Endometrial microvascular endothelial cells (primary cell): ENCODE measurements around the gene ZNG1B. TPM values are rescaled to one million over a fixed set of nuclear protein-coding genes. Genes with fewer than 3 reads are reported as not detected.
"Not testable (repeated sequence)": the region's sequence is repeated elsewhere in the genome, so short reads cannot be mapped to it uniquely, and the experiment has no call there.

Experiments
- in situ Hi-C: cut with HindIII; loops from 2 replicates; pipeline ENCODE4 v1.10.0; 2017; ENCODE audit warnings: low sequenced_read_pairs, low pct_unique_long_range_greater_than_20kb; ENCODE audit errors: inconsistent ontology term
- total RNA-seq: library from RNA; depleted of rRNA; stranded (reverse); fragments of >200 nt; gene quantifications from one replicate; pipeline ENCODE4 v1.2.3, GENCODE V29; 2015; ENCODE audit errors: inconsistent ontology term

Gene ZNG1B
- total RNA-seq, 1 donor from 2014 or later, result 23.0 TPM

- in situ Hi-C loops, result not testable (repeated sequence)
These were observed 65.0 kb downstream of the ZNG1B start for GRCh38 chr2:113502216-113503093.

- in situ Hi-C loops, result not testable (repeated sequence)
These were observed 65.9 kb downstream of the ZNG1B start for GRCh38 chr2:113503094-113504042.

GRCh38 chr2:113504081-113504480 lies 66.6 kb downstream of the ZNG1B start:
- in situ Hi-C loops, result not testable (repeated sequence)

GRCh38 chr2:113507394-113508140 lies 70.1 kb downstream of the ZNG1B start:
- in situ Hi-C loops, result not testable (repeated sequence)

GRCh38 chr2:113508187-113508586 lies 70.7 kb downstream of the ZNG1B start:
- in situ Hi-C loops, result not testable (repeated sequence)

- in situ Hi-C loops, result not testable (repeated sequence)
These were observed 73.4 kb downstream of the ZNG1B start for GRCh38 chr2:113510913-113511312.

GRCh38 chr2:113511859-113512258 lies 74.4 kb downstream of the ZNG1B start:
- in situ Hi-C loops, result not testable (repeated sequence)

GRCh38 chr2:113515457-113515856 lies 78.0 kb downstream of the ZNG1B start:
- in situ Hi-C loops, result not testable (repeated sequence)

- in situ Hi-C loops, result not testable (repeated sequence)
These were observed 78.5 kb downstream of the ZNG1B start for GRCh38 chr2:113515995-113516394.

- in situ Hi-C loops, result not testable (repeated sequence)
These were observed 79.5 kb downstream of the ZNG1B start for GRCh38 chr2:113517025-113517424.

GRCh38 chr2:113520837-113521236 lies 83.3 kb downstream of the ZNG1B start:
- in situ Hi-C loops, result not testable (repeated sequence)

GRCh38 chr2:113521492-113521891 lies 84.0 kb downstream of the ZNG1B start:
- in situ Hi-C loops, result not testable (repeated sequence)

- in situ Hi-C loops, result not testable (repeated sequence)
These were observed 87.5 kb downstream of the ZNG1B start for GRCh38 chr2:113524986-113525385.

GRCh38 chr2:113527350-113528045 lies 90.0 kb downstream of the ZNG1B start:
- in situ Hi-C loops, result not testable (repeated sequence)

- in situ Hi-C loops, result not testable (repeated sequence)
These were observed 90.6 kb downstream of the ZNG1B start for GRCh38 chr2:113528126-113528525.

- in situ Hi-C loops, result not testable (repeated sequence)
These were observed 91.4 kb downstream of the ZNG1B start for GRCh38 chr2:113528904-113529303.

- in situ Hi-C loops, result not testable (repeated sequence)
These were observed 95.5 kb downstream of the ZNG1B start for GRCh38 chr2:113532991-113533390.

- in situ Hi-C loops, result not testable (repeated sequence)
These were observed 99.1 kb downstream of the ZNG1B start for GRCh38 chr2:113536573-113536972.
